Caco-2 (cell line): ENCODE results near the gene RAP1GAP2. TPM values are rescaled to one million over a fixed set of nuclear protein-coding genes. Genes with fewer than 3 reads are reported as not detected.

Experiments used
- BruUV-seq: library from RNA; stranded (reverse); fragments of 400-500 nt; replicated peaks from 2 replicates; lab custom pipeline; 2021; lab: Mats Ljungman, UMichigan
- CTCF ChIA-PET: fragments of 300-600 bp; sonication (Branson Sonifier 250); formaldehyde crosslinking; loops from one replicate; lab custom pipeline; 2022; ENCODE audit warnings: antibody characterized with exemption; lab: Charles Lee
- POLR2A ChIA-PET: fragments of 300-600 bp; sonication (Branson Sonifier 250); formaldehyde crosslinking; loops from one replicate; lab custom pipeline; 2022; ENCODE audit warnings: antibody characterized with exemption; lab: Charles Lee
- DNase-seq, 2 experiments: peaks; one replicate each; pipeline versions ENCODE4 v3.0.0 to v3.0.0-alpha.2; 2020 to 2022
- H3K27me3 ChIP-seq: replicated peaks from 2 replicates; pipeline ENCODE4 v1.6.0; 2011; ENCODE audit warnings: low read length; ENCODE audit not compliant: control insufficient read depth, insufficient read depth
- H3K36me3 ChIP-seq: 2 replicates; pipeline ENCODE4 v1.5.1; 2011; ENCODE audit warnings: low read length; ENCODE audit not compliant: control insufficient read depth, insufficient read depth
- H3K4me1 ChIP-seq: fragments of 250-450 bp; sonication (Bioruptor Pico); 2 replicates; pipeline ENCODE4 v1.5.1; 2020; ENCODE audit warnings: mild to moderate bottlenecking
- H3K4me3 ChIP-seq: 2 replicates; pipeline ENCODE4 v1.5.1; 2011; ENCODE audit warnings: low read depth, mild to moderate bottlenecking, control low read depth, low read length
- H3K9me3 ChIP-seq: fragments of 250-450 bp; sonication (Bioruptor Pico); 2 replicates; pipeline ENCODE4 v1.5.1; 2020; ENCODE audit warnings: mild to moderate bottlenecking, moderate library complexity
- H3K27ac Mint-ChIP-seq: one replicate; pipeline ENCODE4 v1.8.0; 2022; ENCODE audit warnings: mixed read lengths; ENCODE audit not compliant: unreplicated experiment
- H3K27me3 Mint-ChIP-seq: one replicate; pipeline ENCODE4 v1.8.0; 2022; ENCODE audit warnings: mixed read lengths; ENCODE audit not compliant: insufficient read depth, unreplicated experiment
- H3K36me3 Mint-ChIP-seq: one replicate; pipeline ENCODE4 v1.8.0; 2022; ENCODE audit warnings: mild to moderate bottlenecking, mixed read lengths; ENCODE audit not compliant: insufficient read depth, unreplicated experiment
- H3K4me1 Mint-ChIP-seq: one replicate; pipeline ENCODE4 v1.8.0; 2022; ENCODE audit warnings: low read depth, mixed read lengths; ENCODE audit not compliant: unreplicated experiment
- H3K4me3 Mint-ChIP-seq: one replicate; pipeline ENCODE4 v1.8.0; 2022; ENCODE audit warnings: mild to moderate bottlenecking, moderate library complexity, mixed read lengths; ENCODE audit not compliant: unreplicated experiment
- H3K9me3 Mint-ChIP-seq: one replicate; pipeline ENCODE4 v1.8.0; 2022; ENCODE audit warnings: mixed read lengths; ENCODE audit not compliant: unreplicated experiment
- CTCF ChIP-seq, 2 experiments: fragments of 200-600 bp in 1 of 2; IDR thresholded peaks; 1 replicate in 1 of 2; 2 replicates in 1 of 2; pipeline versions ENCODE4 v1.5.1 to v1.8.0; 2011 to 2022; ENCODE audit warnings: antibody characterized with exemption in 1 of 2, control low read depth in 1 of 2, inconsistent platforms in 1 of 2, low read depth in 1 of 2, low read length in 1 of 2, mild to moderate bottlenecking in 1 of 2, moderate library complexity in 1 of 2; ENCODE audit not compliant: insufficient read depth in 1 of 2, severe bottlenecking in 1 of 2, unreplicated experiment in 1 of 2
- intact Hi-C: fragments of 100-400 bp; cut with micrococcal nuclease; formaldehyde crosslinking; loops from one replicate; pipeline ENCODE4 v1.10.0; 2022; ENCODE audit not compliant: unreplicated experiment
- total RNA-seq: library from RNA; stranded (reverse); gene quantifications from 2 replicates; pipeline ENCODE4 v1.2.3, GENCODE V29; 2022

RAP1GAP2 gene
- total RNA-seq, 1 experiment from 2014 or later, result 45.3 TPM

- Histone ChIP-seq H3K27me3 (no peaks in the 10 kb centered on the region), H3K4me1 (no peaks in the 10 kb centered on the region), H3K36me3 (peaks cover 3% of the 10 kb centered on the region), H3K9me3 (no peaks in the 10 kb centered on the region; the same call in 1 of the 2 replicates), H3K4me3 (no peak overlapping the region)
- Mint-ChIP-seq H3K4me1 (no peaks in the 10 kb centered on the region), H3K4me3 (no peak overlapping the region), H3K9me3 (no peaks in the 10 kb centered on the region), H3K27me3 (no peaks in the 10 kb centered on the region), H3K36me3 (peaks cover 46% of the 10 kb centered on the region), H3K27ac (no peak overlapping the region)
- DNase-seq, result no peak
- no peak for TF ChIP-seq CTCF (IDR thresholded peaks at IDR 0.05; ENCODE audit: insufficient read depth in 1 of 2, low read depth in 1 of 2, low read length in 1 of 2, severe bottlenecking in 1 of 2, unreplicated experiment in 1 of 2)
- BruUV-seq, result no TSS peak
- CTCF ChIA-PET, result interaction anchor here (0.7 kb wide), 1 partner anchor 64 kb away, joined by 3 read pairs; no protein-coding TSS in a partner anchor
- intact Hi-C loops, result no loop called here
- POLR2A ChIA-PET, result no interaction called here
Observed at GRCh38 chr17:2994441-2994840, 198.2 kb downstream of the RAP1GAP2 start.

- H3K36me3 Mint-ChIP-seq, result peaks cover 46% of the 10 kb centered on the region
- no peak overlapping the region for H3K4me3 Mint-ChIP-seq
- H3K9me3 Mint-ChIP-seq, result no peaks in the 10 kb centered on the region
- no peaks in the 10 kb centered on the region for H3K4me1 Mint-ChIP-seq
- no peak for TF ChIP-seq CTCF (IDR thresholded peaks at IDR 0.05; ENCODE audit: insufficient read depth in 1 of 2, low read depth in 1 of 2, low read length in 1 of 2, severe bottlenecking in 1 of 2, unreplicated experiment in 1 of 2)
- Histone ChIP-seq H3K9me3 (no peaks in the 10 kb centered on the region; the same call in 1 of the 2 replicates), H3K4me3 (no peak overlapping the region), H3K4me1 (no peaks in the 10 kb centered on the region), H3K27me3 (no peaks in the 10 kb centered on the region), H3K36me3 (peaks cover 3% of the 10 kb centered on the region)
- H3K27ac Mint-ChIP-seq, result no peak overlapping the region
- no peak for DNase-seq
- H3K27me3 Mint-ChIP-seq, result no peaks in the 10 kb centered on the region
- POLR2A ChIA-PET, result no interaction called here
- BruUV-seq, result no TSS peak
- intact Hi-C loops, result no loop called here
- CTCF ChIA-PET, result no interaction called here
Observed at GRCh38 chr17:2995377-2995776, 199.1 kb downstream of the RAP1GAP2 start.

GRCh38 chr17:2995886-2996809, 199.9 kb downstream of the RAP1GAP2 start:
- Mint-ChIP-seq H3K27ac (no peak overlapping the region), H3K27me3 (no peaks in the 10 kb centered on the region), H3K9me3 (no peaks in the 10 kb centered on the region), H3K4me3 (no peak overlapping the region), H3K36me3 (peaks cover 41% of the 10 kb centered on the region), H3K4me1 (no peaks in the 10 kb centered on the region)
- intact Hi-C loops, result no loop called here
- Histone ChIP-seq H3K4me1 (no peaks in the 10 kb centered on the region), H3K36me3 (peaks cover 3% of the 10 kb centered on the region), H3K9me3 (no peaks in the 10 kb centered on the region; the same call in 1 of the 2 replicates), H3K27me3 (no peaks in the 10 kb centered on the region), H3K4me3 (no peak overlapping the region)
- TF ChIP-seq CTCF (IDR thresholded peaks at IDR 0.05; ENCODE audit: insufficient read depth in 1 of 2, low read depth in 1 of 2, low read length in 1 of 2, severe bottlenecking in 1 of 2, unreplicated experiment in 1 of 2), result no peak
- ChIA-PET POLR2A (no interaction called here), CTCF (no interaction called here)
- no TSS peak for BruUV-seq
- DNase-seq, result no peak
